H1 (cell line): ENCODE measurements around the gene CDKN2AIP. TPM values are rescaled to one million over a fixed set of nuclear protein-coding genes. Genes with fewer than 3 reads are reported as not detected.

Source experiments
- CTCF ChIA-PET: fragments of 300-600 bp; sonication (Branson Sonifier 250); formaldehyde crosslinking; loops from one replicate; lab custom pipeline; 2021; ENCODE audit not compliant: partially characterized antibody; lab: Charles Lee
- POLR2A ChIA-PET: fragments of 300-600 bp; sonication (Branson Sonifier 250); formaldehyde crosslinking; loops from one replicate; lab custom pipeline; 2021; ENCODE audit warnings: inconsistent platforms; ENCODE audit not compliant: partially characterized antibody; lab: Charles Lee
- DNase-seq, 2 experiments: peaks; one replicate each; pipeline versions ENCODE4 v3.0.0 to v3.0.0-alpha.2; 2010 to 2022; ENCODE audit warnings: low spot score in 2 of 2, low read depth in 1 of 2, mixed read lengths in 1 of 2
- FAIRE-seq: peaks from 2 replicates; lab custom pipeline; 2011; peaks lifted over from hg19 to GRCh38; lab: Jason Lieb, UNC
- H2AFZ ChIP-seq: 2 replicates; pipeline ENCODE4 v1.8.1; 2012; ENCODE audit warnings: low read length, inconsistent platforms
- H2AK5ac ChIP-seq: 2 replicates; pipeline ENCODE4 v1.6.1; 2013; ENCODE audit warnings: low read depth, low read length
- H2BK120ac ChIP-seq: replicated peaks from 2 replicates; pipeline ENCODE3; 2013; ENCODE audit warnings: low read depth, low read length, inconsistent platforms
- H2BK12ac ChIP-seq: 2 replicates; pipeline ENCODE4 v1.6.1; 2013; ENCODE audit warnings: low read depth, low read length
- H2BK15ac ChIP-seq: 2 replicates; pipeline ENCODE4 v1.6.1; 2013; ENCODE audit warnings: low read length
- H2BK20ac ChIP-seq: 2 replicates; pipeline ENCODE4 v1.6.1; 2013; ENCODE audit warnings: low read length
- H2BK5ac ChIP-seq: 2 replicates; pipeline ENCODE4 v1.6.1; 2013; ENCODE audit warnings: low read depth, low read length
- H3K14ac ChIP-seq: 2 replicates; pipeline ENCODE4 v1.6.1; 2013; ENCODE audit warnings: inconsistent platforms; ENCODE audit not compliant: insufficient read length
- H3K18ac ChIP-seq: 2 replicates; pipeline ENCODE4 v1.6.1; 2013; ENCODE audit warnings: low read length; ENCODE audit errors: extremely low read depth
- H3K23ac ChIP-seq: 2 replicates; pipeline ENCODE4 v1.6.1; 2013; ENCODE audit warnings: inconsistent platforms; ENCODE audit not compliant: insufficient read length
- H3K23me2 ChIP-seq: 2 replicates; pipeline ENCODE4 v1.6.1; 2013; ENCODE audit warnings: low read depth, low read length
- H3K27ac ChIP-seq: 2 replicates; pipeline ENCODE4 v1.6.1; 2011; ENCODE audit warnings: low read depth, low read length, inconsistent platforms
- H3K27me3 ChIP-seq, 4 experiments: replicated peaks in 1 of 4; 1 replicate in 1 of 4; 2 replicates in 3 of 4; pipeline versions ENCODE4 v1.6.1 to v1.8.1; 2011 to 2013; ENCODE audit warnings: low read length in 3 of 4, mild to moderate bottlenecking in 3 of 4, inconsistent platforms in 2 of 4, mixed read lengths in 2 of 4, moderate library complexity in 1 of 4; ENCODE audit not compliant: control insufficient read depth in 3 of 4, insufficient read depth in 3 of 4; ENCODE audit errors: extremely low read depth in 1 of 4
- H3K36me3 ChIP-seq, 4 experiments: 2 replicates each; pipeline versions ENCODE4 v1.6.1 to v1.8.1; 2011 to 2013; ENCODE audit warnings: mild to moderate bottlenecking in 4 of 4, low read length in 3 of 4, moderate library complexity in 2 of 4, control low read depth in 1 of 4, inconsistent platforms in 1 of 4; ENCODE audit not compliant: insufficient read depth in 4 of 4, control insufficient read depth in 2 of 4
- H3K4ac ChIP-seq: replicated peaks from 2 replicates; pipeline ENCODE3; 2013; ENCODE audit warnings: low read length, low read depth, mixed read lengths, inconsistent platforms; ENCODE audit not compliant: insufficient read length
- H3K4me1 ChIP-seq, 4 experiments: replicated peaks in 1 of 4; 1 replicate in 1 of 4; 2 replicates in 3 of 4; pipeline versions ENCODE4 v1.6.1 to v1.8.1; 2011 to 2013; ENCODE audit warnings: low read length in 3 of 4, inconsistent platforms in 2 of 4, mixed read lengths in 1 of 4; ENCODE audit not compliant: insufficient read depth in 4 of 4, control insufficient read depth in 3 of 4
- H3K4me2 ChIP-seq, 2 experiments: 2 replicates each; pipeline versions ENCODE4 v1.6.1 to v1.8.1; 2011 to 2013; ENCODE audit warnings: low read depth in 2 of 2, low read length in 2 of 2, control low read depth in 1 of 2, inconsistent platforms in 1 of 2, mild to moderate bottlenecking in 1 of 2; ENCODE audit not compliant: insufficient read depth in 1 of 2
- H3K4me3 ChIP-seq, 4 experiments: fragments of 200-600, 300-600 bp in 1 of 4; sonication (generic), shearing (Covaris generic), sonication (Bioruptor Twin) in 1 of 4; 2 replicates each; pipeline versions ENCODE4 v1.5.1 to v1.8.1; 2011 to 2016; ENCODE audit warnings: low read length in 4 of 4, low read depth in 3 of 4, control low read depth in 2 of 4, inconsistent platforms in 2 of 4, mild to moderate bottlenecking in 2 of 4, mixed read lengths in 1 of 4, moderate library complexity in 1 of 4; ENCODE audit not compliant: insufficient read depth in 2 of 4; ENCODE audit errors: extremely low read depth in 1 of 4
- H3K56ac ChIP-seq: replicated peaks from 2 replicates; pipeline ENCODE3; 2013; ENCODE audit warnings: low read depth, mild to moderate bottlenecking, mixed read lengths, low read length, inconsistent platforms; ENCODE audit not compliant: insufficient read length
- H3K79me1 ChIP-seq: 2 replicates; pipeline ENCODE4 v1.6.1; 2013; ENCODE audit warnings: low read depth, low read length, control low read depth
- H3K79me2 ChIP-seq, 2 experiments: 2 replicates each; pipeline versions ENCODE4 v1.6.1 to v1.8.1; 2012 to 2013; ENCODE audit warnings: low read length in 2 of 2, mild to moderate bottlenecking in 2 of 2, inconsistent platforms in 1 of 2; ENCODE audit not compliant: insufficient read depth in 2 of 2, control insufficient read depth in 1 of 2
- H3K9ac ChIP-seq, 4 experiments: replicated peaks in 1 of 4; 1 replicate in 1 of 4; 2 replicates in 3 of 4; pipeline versions ENCODE4 v1.6.1 to v1.8.1; 2011 to 2013; ENCODE audit warnings: low read depth in 3 of 4, low read length in 3 of 4, control low read depth in 2 of 4, mild to moderate bottlenecking in 2 of 4, moderate library complexity in 2 of 4, inconsistent platforms in 1 of 4; ENCODE audit errors: extremely low read depth in 1 of 4
- H3K9me3 ChIP-seq, 2 experiments: 2 replicates each; pipeline versions ENCODE4 v1.6.1 to v1.8.1; 2012 to 2013; ENCODE audit warnings: mild to moderate bottlenecking in 2 of 2, moderate library complexity in 2 of 2, control low read depth in 1 of 2, inconsistent platforms in 1 of 2, low read depth in 1 of 2, low read length in 1 of 2, mixed read lengths in 1 of 2; ENCODE audit not compliant: insufficient read depth in 2 of 2
- H4K20me1 ChIP-seq, 2 experiments: replicated peaks in 1 of 2; 2 replicates each; pipeline versions ENCODE3 to v1.8.1; 2011 to 2013; ENCODE audit warnings: inconsistent platforms in 2 of 2, low read length in 2 of 2, mild to moderate bottlenecking in 1 of 2; ENCODE audit not compliant: insufficient read depth in 2 of 2, control insufficient read depth in 1 of 2
- H4K5ac ChIP-seq: 2 replicates; pipeline ENCODE4 v1.6.1; 2013; ENCODE audit warnings: low read length, low read depth, mixed read lengths, inconsistent platforms; ENCODE audit not compliant: insufficient read length
- H4K8ac ChIP-seq: 2 replicates; pipeline ENCODE4 v1.8.0; 2013; ENCODE audit warnings: mild to moderate bottlenecking, moderate library complexity, low read length, inconsistent platforms; ENCODE audit not compliant: insufficient read depth; ENCODE audit errors: extremely low read depth
- H4K91ac ChIP-seq: replicated peaks from 2 replicates; pipeline ENCODE3; 2013; ENCODE audit warnings: low read length, mixed read lengths, inconsistent platforms; ENCODE audit not compliant: insufficient read length
- BRCA1 ChIP-seq: IDR thresholded peaks from 2 replicates; pipeline ENCODE4 v1.6.1; 2012; ENCODE audit warnings: low read depth, low read length, improper control_type of control experiment
- CBX5 ChIP-seq: fragments of 300-800, 300-1000 bp; sonication (generic); IDR thresholded peaks from 2 replicates; pipeline ENCODE4 v1.7.1; 2016; ENCODE audit warnings: antibody characterized with exemption, low read length, low read depth
- FOSL1 ChIP-seq: IDR thresholded peaks from 2 replicates; pipeline ENCODE4 v1.6.1; 2011; ENCODE audit warnings: mild to moderate bottlenecking, low read depth, low read length, moderate library complexity; ENCODE audit not compliant: insufficient read depth
- GABPA ChIP-seq: IDR thresholded peaks from 2 replicates; pipeline ENCODE4 v1.6.1; 2011; ENCODE audit warnings: mild to moderate bottlenecking, low read length, moderate library complexity, borderline replicate concordance; ENCODE audit not compliant: insufficient read depth
- POLR2A ChIP-seq, 2 experiments: IDR thresholded peaks; 1 replicate in 1 of 2; 2 replicates in 1 of 2; pipeline ENCODE4 v1.6.1; 2011; ENCODE audit warnings: low read depth in 2 of 2, low read length in 2 of 2, mild to moderate bottlenecking in 2 of 2; ENCODE audit errors: control extremely low read depth in 1 of 2
- RAD21 ChIP-seq, 2 experiments: IDR thresholded peaks in 1 of 2; conservative IDR thresholded peaks in 1 of 2; 2 replicates each; pipeline ENCODE4 v1.6.1; 2011; ENCODE audit warnings: low read depth in 2 of 2, low read length in 2 of 2, improper control_type of control experiment in 1 of 2, inconsistent platforms in 1 of 2, mild to moderate bottlenecking in 1 of 2, moderate library complexity in 1 of 2
- SIN3A ChIP-seq, 2 experiments: IDR thresholded peaks in 1 of 2; conservative IDR thresholded peaks in 1 of 2; 2 replicates each; pipeline ENCODE4 v1.6.1; 2011 to 2012; ENCODE audit warnings: low read length in 2 of 2, improper control_type of control experiment in 1 of 2, low read depth in 1 of 2, mild to moderate bottlenecking in 1 of 2
- SP2 ChIP-seq: IDR thresholded peaks from 2 replicates; pipeline ENCODE4 v1.6.1; 2012; ENCODE audit warnings: mild to moderate bottlenecking, low read length, inconsistent platforms
- SUZ12 ChIP-seq: fragments of 200-600 bp; sonication (generic); IDR thresholded peaks from 2 replicates; pipeline ENCODE4 v1.6.1; 2012; ENCODE audit warnings: mild to moderate bottlenecking, inconsistent platforms, low read length, moderate library complexity, mixed read lengths
- WGBS, 2 experiments: shearing (Covaris generic) in 1 of 2; methylation state at CpG; one replicate each; pipeline versions ENCODE4 v1.1.6 to v1.1.7; 2013 to 2015; ENCODE audit warnings: low lambda C conversion rate in 2 of 2, mixed read lengths in 2 of 2, inconsistent platforms in 1 of 2, low coverage in 1 of 2, missing lambda C conversion rate in 1 of 2; ENCODE audit not compliant: insufficient replicate concordance in 2 of 2, insufficient coverage in 1 of 2, insufficient read length in 1 of 2; ENCODE audit errors: extremely low coverage in 1 of 2, missing lambda C conversion rate in 1 of 2; 5-methylcytosine and 5-hydroxymethylcytosine counted together
- polyA plus RNA-seq, 7 experiments: library from polyadenylated mRNA; depleted of rRNA in 3 of 7; stranded (reverse) in 5 of 7; unstranded in 2 of 7; fragments of >200 nt in 5 of 7; fragments of 200-250 nt in 2 of 7; gene quantifications; 1 replicate in 5 of 7; 2 replicates in 1 of 7; 4 replicates in 1 of 7; pipeline versions ENCODE4 v1.2.1 to v1.2.3, GENCODE V29; 2011 to 2013; ENCODE audit warnings: missing spikeins in 2 of 7, mixed read lengths in 2 of 7
- total RNA-seq: library from RNA; stranded (reverse); fragmentation: NEBNext Ultra II Directional; extraction: Animal tissue kit (Norgen Biotek cat#: 25700); gene quantifications from 2 replicates; pipeline ENCODE4 v1.2.1, GENCODE V29; 2021

CDKN2AIP gene
- total and polyA plus RNA-seq, 2 of the 8 experiments (the other 6 are each of a cell fraction or from before 2014, with no cell fraction given), result 6.0 to 14.0 TPM

- no peak overlapping the region for H3K4me2 ChIP-seq
- H3K27ac ChIP-seq, result no peak overlapping the region
- H4K20me1 ChIP-seq, result no peaks in the 10 kb centered on the region
- H3K56ac ChIP-seq, result no peak overlapping the region
- no peak overlapping the region for H2AK5ac ChIP-seq
- H3K79me2 ChIP-seq, result no peaks in the 10 kb centered on the region
- H2BK5ac ChIP-seq, result no peak overlapping the region
- H2AFZ ChIP-seq, result no peak overlapping the region
- no peak overlapping the region for H3K18ac ChIP-seq
- H2BK12ac ChIP-seq, result no peak overlapping the region
- H3K9me3 ChIP-seq, result peaks cover 0 to 4% of the 10 kb centered on the region in 2 experiments; a peak in 1 of 4 replicates
- no peaks in the 10 kb centered on the region for H3K36me3 ChIP-seq
- DNase-seq, result no peak
- H3K79me1 ChIP-seq, result no peaks in the 10 kb centered on the region
- H3K14ac ChIP-seq, result no peak overlapping the region
- H3K23me2 ChIP-seq, result no peaks in the 10 kb centered on the region
- ChIA-PET POLR2A (interaction anchor here (0.9 to 2.0 kb wide), 3 partner anchors 12 to 34 kb away, joined by 3 to 6 read pairs (median 4); partner anchors contain the start of gene CDKN2AIP), CTCF (interaction anchor here (1.0 to 4.5 kb wide), 4 partner anchors 71 to 125 kb away, joined by 3 to 17 read pairs (median 4); no protein-coding TSS in a partner anchor)
- no peak overlapping the region for H2BK20ac ChIP-seq
- H2BK120ac ChIP-seq, result no peak overlapping the region
- no peak overlapping the region; a peak in 1 of 7 replicates for H3K9ac ChIP-seq
- H3K27me3 ChIP-seq, result no peaks in the 10 kb centered on the region
- FAIRE-seq, result no peak
- H4K8ac ChIP-seq, result no peak overlapping the region
- H3K4me3 ChIP-seq, result no peak overlapping the region
- H3K4me1 ChIP-seq, result no peaks in the 10 kb centered on the region
- no peak overlapping the region for H4K91ac ChIP-seq
- H3K4ac ChIP-seq, result no peak overlapping the region
- no peak overlapping the region for H2BK15ac ChIP-seq
- WGBS, 2 experiments, result 49% methylated on average over 5 of the region's 5 CpGs; no CpG with 5 or more reads in 1 of the 2 experiments
- H4K5ac ChIP-seq, result no peak overlapping the region
- H3K23ac ChIP-seq, result no peak overlapping the region
- TF ChIP-seq CBX5 (no peak), SP2 (no peak), FOSL1 (no peak), SUZ12 (no peak), GABPA (no peak), BRCA1 (no peak), RAD21 (IDR thresholded peaks at IDR 0.05 in 1 of 2, conservative IDR thresholded peaks at IDR 0.05 in 1 of 2; ENCODE audit: low read depth in 2 of 2, low read length in 2 of 2) (no peak), SIN3A (conservative IDR thresholded peaks at IDR 0.05 in 1 of 2, IDR thresholded peaks at IDR 0.05 in 1 of 2; ENCODE audit: low read depth in 1 of 2, low read length in 2 of 2) (no peak), POLR2A (IDR thresholded peaks at IDR 0.05; ENCODE audit: control extremely low read depth in 1 of 2, low read depth in 2 of 2, low read length in 2 of 2) (no peak)
Observed at GRCh38 chr4:183478123-183478522, 33.7 kb downstream of the CDKN2AIP start.
